ENCODE measurements around the gene GDE1.

Gene GDE1

DNA sequence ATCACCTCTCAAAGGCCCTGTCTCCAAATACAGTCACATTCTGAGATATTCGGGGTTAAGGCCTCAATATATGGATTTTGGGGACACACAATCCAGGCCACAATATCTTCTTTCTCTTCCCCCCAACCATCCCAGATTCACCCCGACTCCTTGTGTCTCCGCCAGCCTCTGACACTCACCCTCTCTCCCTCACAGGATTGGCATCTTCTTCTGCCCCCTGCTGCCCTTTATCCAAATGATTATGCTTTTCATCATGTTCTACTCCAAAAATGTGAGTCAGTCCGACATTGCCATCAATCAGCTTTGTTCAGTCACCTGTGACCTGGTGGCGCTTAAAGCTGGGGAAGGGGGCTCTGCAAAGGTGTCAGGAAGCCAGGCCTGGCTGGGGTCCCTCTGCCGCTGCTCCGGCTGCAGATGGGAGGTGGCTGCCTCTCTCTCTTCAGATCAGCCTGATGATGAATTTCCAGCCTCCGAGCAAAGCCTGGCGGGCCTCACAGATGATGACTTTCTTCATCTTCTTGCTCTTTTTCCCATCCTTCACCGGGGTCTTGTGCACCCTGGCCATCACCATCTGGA is 35.1 kb downstream of the GDE1 start:
- DNase-seq (ENCODE audit: low read depth, low spot score), result no peak

DNA sequence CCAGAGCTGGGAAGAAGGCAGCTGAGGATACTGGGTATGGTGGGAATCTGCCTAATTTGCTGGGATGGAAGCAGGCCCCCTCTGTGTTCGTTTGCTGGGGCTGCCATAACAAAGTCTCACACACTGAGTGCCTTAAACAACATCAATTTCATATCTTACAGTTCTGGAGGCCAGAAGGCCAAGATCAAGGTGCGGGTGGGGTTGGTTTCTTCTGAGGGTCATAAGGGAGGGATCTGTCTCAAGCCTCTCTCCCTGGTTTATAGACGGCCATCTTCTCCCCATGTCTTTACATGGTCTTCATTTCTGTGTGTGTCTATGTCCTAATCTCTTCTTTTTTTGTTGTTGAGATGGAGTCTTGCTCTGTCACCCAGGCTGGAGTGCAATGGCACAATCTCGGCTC is 35.8 kb downstream of the GDE1 start:
- Histone ChIP-seq H3K9me3 (ENCODE audit: control insufficient read depth, insufficient read depth, low read length) (no peaks in the 10 kb centered on the region), H3K27ac (ENCODE audit: low read length) (no peak overlapping the region), H3K4me3 (ENCODE audit: low read length) (no peak overlapping the region), H3K4me1 (ENCODE audit: control insufficient read depth, insufficient read depth, low read length) (peaks cover 3% of the 10 kb centered on the region; the same call in 1 of the 2 replicates), H3K36me3 (ENCODE audit: control insufficient read depth, insufficient read depth, low read length) (no peaks in the 10 kb centered on the region), H3K27me3 (ENCODE audit: control insufficient read depth, insufficient read depth, low read length) (no peaks in the 10 kb centered on the region)
- no peak for DNase-seq (ENCODE audit: low read depth, low spot score)
- WGBS (ENCODE audit: insufficient coverage, insufficient read length), result no CpG with 5 or more reads among the region's 4 CpGs

More for the DNA sequence above, 35.1 kb downstream of the GDE1 start:
- no peak overlapping the region for H3K27ac ChIP-seq (ENCODE audit: low read length)
- H3K4me1 ChIP-seq (ENCODE audit: control insufficient read depth, insufficient read depth, low read length), result peaks cover 3% of the 10 kb centered on the region; the same call in 1 of the 2 replicates
- whole genome bisulfite sequencing (ENCODE audit: insufficient coverage, insufficient read length), result no CpG with 5 or more reads among the region's 10 CpGs
- H3K27me3 ChIP-seq (ENCODE audit: control insufficient read depth, insufficient read depth, low read length), result no peaks in the 10 kb centered on the region
- H3K4me3 ChIP-seq (ENCODE audit: low read length), result no peak overlapping the region
- H3K9me3 ChIP-seq (ENCODE audit: control insufficient read depth, insufficient read depth, low read length), result no peaks in the 10 kb centered on the region
- no peaks in the 10 kb centered on the region for H3K36me3 ChIP-seq (ENCODE audit: control insufficient read depth, insufficient read depth, low read length)

GRCh38 chr16:19485611-19486010 is 36.3 kb downstream of the GDE1 start:
- DNase-seq (ENCODE audit: low read depth, low spot score), result no peak
- Histone ChIP-seq H3K27me3 (ENCODE audit: control insufficient read depth, insufficient read depth, low read length) (no peaks in the 10 kb centered on the region), H3K27ac (ENCODE audit: low read length) (no peak overlapping the region), H3K36me3 (ENCODE audit: control insufficient read depth, insufficient read depth, low read length) (no peaks in the 10 kb centered on the region), H3K4me3 (ENCODE audit: low read length) (no peak overlapping the region), H3K4me1 (ENCODE audit: control insufficient read depth, insufficient read depth, low read length) (peaks cover 3% of the 10 kb centered on the region; the same call in 1 of the 2 replicates), H3K9me3 (ENCODE audit: control insufficient read depth, insufficient read depth, low read length) (no peaks in the 10 kb centered on the region)
- WGBS (ENCODE audit: insufficient coverage, insufficient read length), result no CpG with 5 or more reads among the region's 5 CpGs

DNA sequence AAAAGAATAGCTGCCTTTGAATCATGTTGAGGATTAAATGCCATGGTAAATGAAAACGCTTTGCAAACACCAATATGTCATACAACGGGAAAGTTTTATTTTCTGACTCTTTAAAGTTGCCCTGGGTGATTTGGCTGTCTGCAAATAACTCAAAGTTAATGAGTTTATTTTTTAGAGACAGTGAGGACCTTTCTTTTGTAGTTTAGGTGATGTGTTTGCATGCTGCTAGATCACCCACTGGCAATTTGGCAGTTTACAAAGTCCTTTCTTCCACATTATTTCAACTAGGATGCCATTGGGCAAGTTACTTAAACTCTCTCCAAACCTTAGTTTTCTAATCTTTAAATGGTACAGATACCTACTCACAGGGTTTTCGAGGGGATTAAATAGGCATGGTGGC is 37.8 kb downstream of the GDE1 start:
- Histone ChIP-seq H3K36me3 (ENCODE audit: control insufficient read depth, insufficient read depth, low read length) (no peaks in the 10 kb centered on the region), H3K9me3 (ENCODE audit: control insufficient read depth, insufficient read depth, low read length) (no peaks in the 10 kb centered on the region), H3K27me3 (ENCODE audit: control insufficient read depth, insufficient read depth, low read length) (no peaks in the 10 kb centered on the region), H3K4me1 (ENCODE audit: control insufficient read depth, insufficient read depth, low read length) (peaks cover 3% of the 10 kb centered on the region; the same call in 1 of the 2 replicates), H3K4me3 (ENCODE audit: low read length) (no peak overlapping the region), H3K27ac (ENCODE audit: low read length) (no peak overlapping the region)
- no peak for DNase-seq (ENCODE audit: low read depth, low spot score)
- WGBS (ENCODE audit: insufficient coverage, insufficient read length), result no CpG with 5 or more reads among the region's 3 CpGs

DNA sequence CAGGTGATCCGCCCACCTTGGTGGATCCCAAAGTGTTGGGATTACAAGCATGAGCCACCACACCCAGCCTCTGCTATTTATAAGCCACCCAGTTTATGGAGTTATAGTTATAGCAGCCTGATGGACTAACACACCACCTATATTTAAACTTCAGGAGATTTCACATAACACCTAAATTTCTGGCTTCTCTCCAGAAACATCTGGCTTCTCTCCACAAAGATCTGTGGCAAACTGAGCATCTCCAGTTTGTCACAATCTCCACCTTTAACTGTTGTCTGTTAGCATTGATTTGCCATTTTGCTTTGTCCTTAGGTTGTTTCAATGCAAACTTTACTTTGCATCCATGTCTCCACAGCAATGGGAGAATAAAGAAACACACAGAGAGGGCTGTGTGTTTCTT is 39.6 kb downstream of the GDE1 start:
- WGBS (ENCODE audit: insufficient coverage, insufficient read length), result no CpG with 5 or more reads among the region's 1 CpG
- no peak for DNase-seq (ENCODE audit: low read depth, low spot score)
- Histone ChIP-seq H3K27ac (ENCODE audit: low read length) (no peak overlapping the region), H3K36me3 (ENCODE audit: control insufficient read depth, insufficient read depth, low read length) (no peaks in the 10 kb centered on the region), H3K4me3 (ENCODE audit: low read length) (no peak overlapping the region), H3K9me3 (ENCODE audit: control insufficient read depth, insufficient read depth, low read length) (no peaks in the 10 kb centered on the region), H3K27me3 (ENCODE audit: control insufficient read depth, insufficient read depth, low read length) (no peaks in the 10 kb centered on the region), H3K4me1 (ENCODE audit: control insufficient read depth, insufficient read depth, low read length) (no peaks in the 10 kb centered on the region)

DNA sequence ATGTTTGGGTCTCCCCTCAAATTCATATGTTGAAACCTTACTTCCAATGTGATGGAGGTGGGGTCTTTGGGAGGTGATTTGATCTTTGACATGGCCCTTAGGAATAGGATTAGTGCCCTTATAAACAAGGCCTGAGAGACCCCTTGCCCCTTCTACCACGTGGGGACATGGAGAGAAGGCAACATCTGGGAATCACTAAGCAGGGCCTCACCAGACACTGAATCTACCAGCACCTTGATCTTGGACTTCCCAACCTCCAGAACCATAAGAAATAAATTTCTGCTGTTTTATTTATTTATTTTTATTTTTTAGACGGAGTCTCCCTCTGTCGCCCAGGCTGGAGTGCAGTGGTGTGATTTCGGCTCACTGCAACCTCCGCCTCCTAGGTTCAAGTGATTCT is 40.1 kb downstream of the GDE1 start:
- H3K4me3 ChIP-seq (ENCODE audit: low read length), result no peak overlapping the region
- no peak for DNase-seq (ENCODE audit: low read depth, low spot score)
- H3K4me1 ChIP-seq (ENCODE audit: control insufficient read depth, insufficient read depth, low read length), result no peaks in the 10 kb centered on the region
- H3K36me3 ChIP-seq (ENCODE audit: control insufficient read depth, insufficient read depth, low read length), result no peaks in the 10 kb centered on the region
- no CpG with 5 or more reads among the region's 5 CpGs for WGBS (ENCODE audit: insufficient coverage, insufficient read length)
- no peaks in the 10 kb centered on the region for H3K27me3 ChIP-seq (ENCODE audit: control insufficient read depth, insufficient read depth, low read length)
- H3K9me3 ChIP-seq (ENCODE audit: control insufficient read depth, insufficient read depth, low read length), result no peaks in the 10 kb centered on the region
- H3K27ac ChIP-seq (ENCODE audit: low read length), result no peak overlapping the region

DNA sequence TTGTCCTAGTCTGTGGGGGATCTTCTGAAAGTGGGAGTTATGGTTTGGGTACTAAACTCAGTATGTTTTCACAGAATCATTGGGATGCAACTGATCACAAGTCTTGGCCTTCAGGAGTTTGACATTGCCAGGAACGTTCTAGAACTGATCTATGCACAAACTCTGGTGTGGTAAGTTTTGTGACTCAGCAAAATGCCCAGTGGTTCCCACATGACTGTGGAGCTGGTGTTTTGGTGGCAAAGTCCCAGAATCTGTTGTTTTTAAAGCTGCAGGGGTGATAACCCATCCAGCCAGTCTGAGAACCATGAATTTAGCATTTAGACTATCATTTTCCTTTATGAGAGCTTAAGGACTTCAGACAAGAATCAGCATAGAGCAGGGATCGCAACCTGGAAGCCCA is 40.6 kb downstream of the GDE1 start:
- Histone ChIP-seq H3K27me3 (ENCODE audit: control insufficient read depth, insufficient read depth, low read length) (no peaks in the 10 kb centered on the region), H3K27ac (ENCODE audit: low read length) (no peak overlapping the region), H3K4me1 (ENCODE audit: control insufficient read depth, insufficient read depth, low read length) (no peaks in the 10 kb centered on the region), H3K4me3 (ENCODE audit: low read length) (no peak overlapping the region), H3K9me3 (ENCODE audit: control insufficient read depth, insufficient read depth, low read length) (no peaks in the 10 kb centered on the region), H3K36me3 (ENCODE audit: control insufficient read depth, insufficient read depth, low read length) (no peaks in the 10 kb centered on the region)
- no peak for DNase-seq (ENCODE audit: low read depth, low spot score)
- no CpG with 5 or more reads among the region's 2 CpGs for WGBS (ENCODE audit: insufficient coverage, insufficient read length)

GRCh38 chr16:19479302-19479721 is 42.6 kb downstream of the GDE1 start:
- Histone ChIP-seq H3K27me3 (ENCODE audit: control insufficient read depth, insufficient read depth, low read length) (no peaks in the 10 kb centered on the region), H3K4me3 (ENCODE audit: low read length) (no peak overlapping the region), H3K4me1 (ENCODE audit: control insufficient read depth, insufficient read depth, low read length) (no peaks in the 10 kb centered on the region), H3K9me3 (ENCODE audit: control insufficient read depth, insufficient read depth, low read length) (no peaks in the 10 kb centered on the region), H3K36me3 (ENCODE audit: control insufficient read depth, insufficient read depth, low read length) (no peaks in the 10 kb centered on the region), H3K27ac (ENCODE audit: low read length) (no peak overlapping the region)
- no CpG with 5 or more reads among the region's 3 CpGs for WGBS (ENCODE audit: insufficient coverage, insufficient read length)
- no peak for DNase-seq (ENCODE audit: low read depth, low spot score)

DNA sequence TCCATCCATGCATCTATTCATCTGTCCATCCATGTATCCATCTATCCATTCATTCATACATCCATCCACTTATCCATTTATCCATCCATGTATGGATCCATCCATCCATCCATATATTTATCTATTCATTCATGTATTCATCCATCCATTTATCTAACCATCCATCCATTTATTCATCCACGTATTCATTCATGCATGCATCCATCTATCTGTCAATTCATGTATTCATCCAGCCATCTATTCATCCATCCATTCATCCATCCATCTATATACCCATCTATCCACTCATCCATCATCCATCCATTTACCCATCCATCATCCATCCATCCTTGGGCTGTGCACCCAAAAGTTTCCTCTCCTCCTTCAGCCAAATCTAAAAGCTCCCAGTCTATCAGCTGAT is 43.4 kb downstream of the GDE1 start:
- DNase-seq (ENCODE audit: low read depth, low spot score), result no peak
- H3K36me3 ChIP-seq (ENCODE audit: control insufficient read depth, insufficient read depth, low read length), result no peaks in the 10 kb centered on the region
- no peaks in the 10 kb centered on the region for H3K9me3 ChIP-seq (ENCODE audit: control insufficient read depth, insufficient read depth, low read length)
- no peak overlapping the region for H3K27ac ChIP-seq (ENCODE audit: low read length)
- no peaks in the 10 kb centered on the region for H3K4me1 ChIP-seq (ENCODE audit: control insufficient read depth, insufficient read depth, low read length)
- no peak overlapping the region for H3K4me3 ChIP-seq (ENCODE audit: low read length)
- H3K27me3 ChIP-seq (ENCODE audit: control insufficient read depth, insufficient read depth, low read length), result no peaks in the 10 kb centered on the region
- WGBS (ENCODE audit: insufficient coverage, insufficient read length), result no CpG with 5 or more reads among the region's 1 CpG

- Histone ChIP-seq H3K36me3 (ENCODE audit: control insufficient read depth, insufficient read depth, low read length) (no peaks in the 10 kb centered on the region), H3K4me1 (ENCODE audit: control insufficient read depth, insufficient read depth, low read length) (no peaks in the 10 kb centered on the region), H3K4me3 (ENCODE audit: low read length) (no peak overlapping the region), H3K9me3 (ENCODE audit: control insufficient read depth, insufficient read depth, low read length) (no peaks in the 10 kb centered on the region), H3K27ac (ENCODE audit: low read length) (no peak overlapping the region), H3K27me3 (ENCODE audit: control insufficient read depth, insufficient read depth, low read length) (no peaks in the 10 kb centered on the region)
- WGBS (ENCODE audit: insufficient coverage, insufficient read length), result no CpG with 5 or more reads among the region's 5 CpGs
- no peak for DNase-seq (ENCODE audit: low read depth, low spot score)
Measured at GRCh38 chr16:19474617-19475016, 47.3 kb downstream of the GDE1 start.

- Histone ChIP-seq H3K36me3 (ENCODE audit: control insufficient read depth, insufficient read depth, low read length) (no peaks in the 10 kb centered on the region), H3K4me3 (ENCODE audit: low read length) (no peak overlapping the region), H3K9me3 (ENCODE audit: control insufficient read depth, insufficient read depth, low read length) (no peaks in the 10 kb centered on the region), H3K27me3 (ENCODE audit: control insufficient read depth, insufficient read depth, low read length) (no peaks in the 10 kb centered on the region), H3K4me1 (ENCODE audit: control insufficient read depth, insufficient read depth, low read length) (no peaks in the 10 kb centered on the region), H3K27ac (ENCODE audit: low read length) (no peak overlapping the region)
- WGBS (ENCODE audit: insufficient coverage, insufficient read length), result no CpG with 5 or more reads among the region's 6 CpGs
- DNase-seq (ENCODE audit: low read depth, low spot score), result no peak
Measured at GRCh38 chr16:19472482-19472881, 49.4 kb downstream of the GDE1 start.

Data from iPS DF 6.9 (cell line).